ENCODE data around the gene APAF1. TPM values are rescaled to one million over a fixed set of nuclear protein-coding genes. Genes with fewer than 3 reads are reported as not detected.

The APAF1 gene
- total RNA-seq, 1 donor from 2014 or later: 13.9 TPM

DNA sequence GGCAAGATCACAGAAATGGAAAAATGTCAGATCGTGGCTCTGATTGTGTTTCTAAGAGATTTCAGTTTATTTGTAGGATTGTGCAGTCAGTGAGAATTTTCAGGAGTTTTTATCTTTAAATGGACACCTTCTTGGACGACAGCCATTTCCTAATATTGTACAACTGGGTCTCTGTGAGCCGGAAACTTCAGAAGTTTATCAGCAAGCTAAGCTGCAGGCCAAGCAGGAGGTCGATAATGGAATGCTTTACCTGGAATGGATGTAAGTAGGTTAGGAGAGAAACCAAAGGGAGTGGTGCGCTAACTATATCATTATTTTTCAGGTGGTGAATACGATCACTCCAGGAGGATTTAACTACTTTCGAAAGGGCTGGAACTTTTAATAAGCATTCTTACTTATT, 26.4 kb downstream of the APAF1 start:
- TF ChIP-seq, protein P1, sequence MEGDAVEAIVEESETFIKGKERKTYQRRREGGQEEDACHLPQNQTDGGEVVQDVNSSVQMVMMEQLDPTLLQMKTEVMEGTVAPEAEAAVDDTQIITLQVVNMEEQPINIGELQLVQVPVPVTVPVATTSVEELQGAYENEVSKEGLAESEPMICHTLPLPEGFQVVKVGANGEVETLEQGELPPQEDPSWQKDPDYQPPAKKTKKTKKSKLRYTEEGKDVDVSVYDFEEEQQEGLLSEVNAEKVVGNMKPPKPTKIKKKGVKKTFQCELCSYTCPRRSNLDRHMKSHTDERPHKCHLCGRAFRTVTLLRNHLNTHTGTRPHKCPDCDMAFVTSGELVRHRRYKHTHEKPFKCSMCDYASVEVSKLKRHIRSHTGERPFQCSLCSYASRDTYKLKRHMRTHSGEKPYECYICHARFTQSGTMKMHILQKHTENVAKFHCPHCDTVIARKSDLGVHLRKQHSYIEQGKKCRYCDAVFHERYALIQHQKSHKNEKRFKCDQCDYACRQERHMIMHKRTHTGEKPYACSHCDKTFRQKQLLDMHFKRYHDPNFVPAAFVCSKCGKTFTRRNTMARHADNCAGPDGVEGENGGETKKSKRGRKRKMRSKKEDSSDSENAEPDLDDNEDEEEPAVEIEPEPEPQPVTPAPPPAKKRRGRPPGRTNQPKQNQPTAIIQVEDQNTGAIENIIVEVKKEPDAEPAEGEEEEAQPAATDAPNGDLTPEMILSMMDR (conservative IDR thresholded peaks at IDR 0.05; ENCODE audit: low read depth, low read length): no peak
- no peak overlapping the region for H3K4me3 ChIP-seq (ENCODE audit: low read depth, low read length)
- no peak for DNase-seq (ENCODE audit: low read depth)

DNA sequence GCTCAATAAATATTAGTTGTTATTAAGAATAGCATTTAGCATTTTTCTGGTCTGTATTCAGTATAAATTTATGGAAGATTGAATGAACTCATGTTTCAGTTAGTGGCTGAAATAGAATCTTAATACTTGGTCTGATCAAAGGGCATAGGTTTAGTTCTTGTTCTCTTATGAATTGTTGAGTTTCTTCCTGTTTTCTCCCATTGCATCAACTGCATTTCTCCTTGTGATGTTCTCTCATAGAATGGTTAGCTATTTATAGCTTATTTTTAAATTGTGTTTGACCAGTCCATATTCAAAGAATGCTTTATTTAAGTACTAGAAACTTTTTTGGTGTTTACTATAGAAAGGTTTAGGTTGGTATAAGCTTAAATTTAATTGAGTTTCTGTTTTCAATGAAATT, 29.8 kb downstream of the APAF1 start:
- TF ChIP-seq, protein P1 (conservative IDR thresholded peaks at IDR 0.05; ENCODE audit: low read depth, low read length): no peak
- DNase-seq (ENCODE audit: low read depth): no peak
- H3K4me3 ChIP-seq (ENCODE audit: low read depth, low read length): no peak overlapping the region

DNA sequence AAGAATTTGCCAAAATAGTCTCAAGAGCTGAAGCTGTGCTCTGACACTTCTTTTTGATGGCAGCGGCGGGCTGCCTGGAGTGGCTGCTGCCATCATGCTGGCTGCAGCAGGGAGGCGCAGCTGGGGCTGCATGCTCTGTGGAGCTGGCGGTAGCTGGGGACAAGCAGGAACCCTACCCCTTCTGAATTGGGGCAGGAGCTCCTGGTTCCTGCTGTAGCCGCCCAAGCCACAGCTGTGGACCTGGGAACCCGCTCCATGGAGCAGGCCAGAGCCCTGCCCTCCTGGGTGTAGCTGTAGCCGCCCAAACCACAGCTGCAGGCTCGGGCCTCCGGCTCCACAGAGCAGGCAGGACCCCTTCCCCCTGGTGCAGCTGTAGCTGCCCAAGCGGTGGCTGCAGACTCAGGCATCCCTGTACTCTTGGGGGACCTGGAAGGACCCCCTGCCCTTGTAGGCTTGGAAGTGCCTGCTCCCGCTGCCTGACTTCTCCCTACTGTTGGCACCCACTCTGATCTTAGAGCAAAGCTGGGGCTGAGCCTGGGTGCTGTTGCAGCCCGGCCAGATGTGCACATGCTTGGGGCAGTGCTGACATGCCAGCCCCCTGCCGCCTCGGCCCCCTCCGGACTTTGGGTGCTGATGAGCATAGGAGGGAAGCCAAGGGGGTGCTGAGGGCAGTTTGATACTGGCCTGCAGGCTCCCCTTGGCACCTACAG, 33.3 kb downstream of the APAF1 start:
- no peak overlapping the region for H3K4me3 ChIP-seq (ENCODE audit: low read depth, low read length)
- TF ChIP-seq, protein P1 (conservative IDR thresholded peaks at IDR 0.05; ENCODE audit: low read depth, low read length): no peak
- no peak for DNase-seq (ENCODE audit: low read depth)

DNA sequence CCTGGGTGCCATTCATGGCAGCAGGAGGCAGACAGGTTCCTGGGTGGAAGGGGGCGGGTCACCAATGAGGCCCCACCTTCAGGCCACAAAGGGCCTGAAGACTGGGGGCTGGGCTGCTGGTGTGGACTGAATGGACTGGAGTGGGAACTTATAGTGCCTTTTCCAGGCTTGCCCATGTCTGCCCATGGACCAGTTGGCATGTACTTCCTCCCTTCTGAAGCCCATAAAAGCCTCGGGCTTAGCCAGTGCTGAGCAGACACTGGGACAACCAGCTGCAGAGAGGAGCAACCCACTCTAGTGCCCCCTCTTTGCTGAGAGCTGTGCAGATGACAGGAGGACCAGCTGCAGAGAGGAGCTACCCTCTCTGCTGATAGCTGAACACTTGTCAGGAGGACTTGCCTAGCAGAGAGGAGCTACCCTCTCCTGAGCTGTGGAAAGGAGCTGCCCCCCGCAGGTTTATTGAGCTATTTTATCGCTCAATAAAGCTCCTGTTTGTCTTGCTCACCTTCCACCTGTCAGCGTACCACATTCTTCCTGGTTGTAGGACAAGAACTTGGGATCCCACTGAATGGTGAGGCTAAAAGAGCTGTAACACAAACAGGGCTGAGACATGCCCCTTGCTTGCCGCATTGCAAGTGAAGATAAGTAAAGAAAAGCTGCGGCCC, 34.0 kb downstream of the APAF1 start:
- DNase-seq (ENCODE audit: low read depth): no peak
- no peak overlapping the region for H3K4me3 ChIP-seq (ENCODE audit: low read depth, low read length)
- TF ChIP-seq, protein P1 (conservative IDR thresholded peaks at IDR 0.05; ENCODE audit: low read depth, low read length): no peak

DNA sequence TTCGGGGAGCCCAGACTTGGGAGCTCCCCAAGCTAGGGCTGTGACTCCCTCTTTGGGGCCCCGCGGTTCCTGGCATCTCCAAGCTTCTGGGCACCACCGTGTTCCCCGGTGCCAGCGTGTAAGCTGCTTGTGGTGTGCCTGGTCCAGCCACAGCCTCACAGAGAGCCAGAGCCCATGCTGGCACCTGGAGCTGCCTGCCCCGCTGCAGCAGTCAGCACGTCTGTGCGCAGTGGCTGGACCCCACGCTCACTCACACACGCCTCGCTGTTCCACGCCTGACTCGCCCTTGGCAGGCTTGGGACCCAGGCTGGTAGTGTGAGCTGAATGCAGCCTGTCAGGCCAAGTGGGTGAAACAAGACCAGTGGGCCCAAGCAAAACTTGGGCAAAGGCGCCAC, 34.5 kb downstream of the APAF1 start:
- DNase-seq (ENCODE audit: low read depth): no peak
- H3K4me3 ChIP-seq (ENCODE audit: low read depth, low read length): no peak overlapping the region
- TF ChIP-seq, protein P1 (conservative IDR thresholded peaks at IDR 0.05; ENCODE audit: low read depth, low read length): no peak

DNA sequence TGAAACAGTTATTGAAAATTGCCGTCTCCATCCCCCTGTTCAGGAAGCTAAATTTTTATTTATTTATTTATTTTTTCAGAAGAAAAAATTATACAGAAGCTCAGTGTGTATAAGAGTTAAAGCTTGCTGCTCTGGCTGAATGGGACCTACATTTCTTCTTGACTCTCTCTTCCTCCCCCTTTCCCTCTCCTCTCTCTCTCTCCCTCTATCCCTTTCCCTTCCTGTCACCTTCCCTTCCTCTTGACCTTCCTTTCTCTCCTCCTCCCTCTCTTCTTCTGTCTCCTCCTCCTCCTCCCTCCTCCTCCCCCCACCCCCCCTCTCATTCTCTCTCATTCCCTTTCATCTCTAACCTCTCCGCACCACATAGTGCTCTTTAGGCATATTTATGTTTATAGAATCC, 39.1 kb downstream of the APAF1 start:
- no peak for DNase-seq (ENCODE audit: low read depth)
- H3K4me3 ChIP-seq (ENCODE audit: low read depth, low read length): no peak overlapping the region
- TF ChIP-seq, protein P1 (conservative IDR thresholded peaks at IDR 0.05; ENCODE audit: low read depth, low read length): no peak

DNA sequence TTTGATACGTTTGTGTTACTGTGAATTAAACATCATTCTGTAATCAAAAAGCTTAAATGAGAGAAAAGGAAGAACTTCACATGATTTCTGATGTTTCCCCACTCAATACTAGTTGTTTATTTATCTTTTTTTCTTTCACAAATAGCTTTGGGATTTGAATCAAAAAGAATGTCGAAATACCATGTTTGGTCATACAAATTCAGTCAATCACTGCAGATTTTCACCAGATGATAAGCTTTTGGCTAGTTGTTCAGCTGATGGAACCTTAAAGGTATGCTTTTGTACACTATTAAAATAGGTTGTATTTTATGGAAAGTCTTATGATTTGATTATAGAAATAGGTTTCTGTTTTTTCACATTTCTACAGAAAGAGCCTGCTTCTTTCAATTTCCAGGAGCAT, 41.5 kb downstream of the APAF1 start:
- DNase-seq (ENCODE audit: low read depth): no peak
- no peak overlapping the region for H3K4me3 ChIP-seq (ENCODE audit: low read depth, low read length)
- TF ChIP-seq, protein P1 (conservative IDR thresholded peaks at IDR 0.05; ENCODE audit: low read depth, low read length): no peak

Data from epithelial cell of proximal tubule (primary cell).